Small intestine (tissue), 7 donors: ENCODE measurements around the gene CLDN5. TPM values are rescaled to one million over a fixed set of nuclear protein-coding genes. Genes with fewer than 3 reads are reported as not detected.
"Not testable (repeated sequence)": the region's sequence is repeated elsewhere in the genome, so short reads cannot be mapped to it uniquely, and the experiment has no call there.

ENCODE experiments used
- DNase-seq, 2 donors: peaks; one replicate each; pipeline versions ENCODE4 v3.0.0 to v3.0.0-alpha.2; 2013
- FAIRE-seq: peaks from 2 replicates; lab custom pipeline; 2012; peaks lifted over from hg19 to GRCh38; lab: Jason Lieb, UNC
- H3K27ac ChIP-seq, 3 donors: one replicate each; pipeline ENCODE4 v1.5.1; 2013; ENCODE audit warnings: low read length in 2 of 3, mild to moderate bottlenecking in 2 of 3, control low read depth in 1 of 3, inconsistent platforms in 1 of 3, low read depth in 1 of 3, moderate library complexity in 1 of 3
- H3K27me3 ChIP-seq, 3 donors: one replicate each; pipeline ENCODE4 v1.6.1; 2013; ENCODE audit warnings: low read length in 3 of 3, inconsistent platforms in 1 of 3; ENCODE audit not compliant: control insufficient read depth in 3 of 3, insufficient read depth in 3 of 3
- H3K36me3 ChIP-seq, 3 donors: one replicate each; pipeline ENCODE4 v1.6.1; 2013; ENCODE audit warnings: low read length in 3 of 3, inconsistent platforms in 1 of 3, low read depth in 1 of 3, mild to moderate bottlenecking in 1 of 3, moderate library complexity in 1 of 3; ENCODE audit not compliant: control insufficient read depth in 3 of 3, insufficient read depth in 2 of 3
- H3K4me1 ChIP-seq, 3 donors: one replicate each; pipeline ENCODE4 v1.6.1; 2013; ENCODE audit warnings: low read length in 2 of 3, inconsistent platforms in 1 of 3, low read depth in 1 of 3, mild to moderate bottlenecking in 1 of 3, moderate library complexity in 1 of 3; ENCODE audit not compliant: control insufficient read depth in 3 of 3, insufficient read depth in 2 of 3
- H3K4me3 ChIP-seq, 3 donors: one replicate each; pipeline ENCODE4 v1.5.1; 2013; ENCODE audit warnings: low read length in 3 of 3, control low read depth in 1 of 3, inconsistent platforms in 1 of 3, low read depth in 1 of 3, mild to moderate bottlenecking in 1 of 3, moderate library complexity in 1 of 3
- H3K9me3 ChIP-seq, 2 donors: one replicate each; pipeline ENCODE4 v1.6.1; 2013; ENCODE audit warnings: low read depth in 1 of 2, low read length in 1 of 2; ENCODE audit not compliant: control insufficient read depth in 2 of 2, insufficient read depth in 1 of 2
- WGBS, 3 donors: extraction: QIAGEN DNeasy Blood & Tissue Kit; methylation state at CpG; one replicate each; pipeline ENCODE4 v1.1.7; 2013; 5-methylcytosine and 5-hydroxymethylcytosine counted together
- polyA plus RNA-seq, 4 donors: library from polyadenylated mRNA; stranded (reverse) in 3 of 4; unstranded in 1 of 4; fragments of 200-250 nt in 3 of 4; fragments of 120-200 nt in 1 of 4; gene quantifications; one replicate each; pipeline versions ENCODE4 v1.2.1 to v1.2.3, GENCODE V29; 2013
- donor health status: healthy with polysubstance abuse.
- donor health status: control.
- donor health status: control.
- donor health status: Bipolar disorder and iron deficiency.
- donor health status: healthy.

CLDN5 gene
- polyA plus RNA-seq, 4 donors: 3.1 to 184 (median 10.4) TPM

DNA sequence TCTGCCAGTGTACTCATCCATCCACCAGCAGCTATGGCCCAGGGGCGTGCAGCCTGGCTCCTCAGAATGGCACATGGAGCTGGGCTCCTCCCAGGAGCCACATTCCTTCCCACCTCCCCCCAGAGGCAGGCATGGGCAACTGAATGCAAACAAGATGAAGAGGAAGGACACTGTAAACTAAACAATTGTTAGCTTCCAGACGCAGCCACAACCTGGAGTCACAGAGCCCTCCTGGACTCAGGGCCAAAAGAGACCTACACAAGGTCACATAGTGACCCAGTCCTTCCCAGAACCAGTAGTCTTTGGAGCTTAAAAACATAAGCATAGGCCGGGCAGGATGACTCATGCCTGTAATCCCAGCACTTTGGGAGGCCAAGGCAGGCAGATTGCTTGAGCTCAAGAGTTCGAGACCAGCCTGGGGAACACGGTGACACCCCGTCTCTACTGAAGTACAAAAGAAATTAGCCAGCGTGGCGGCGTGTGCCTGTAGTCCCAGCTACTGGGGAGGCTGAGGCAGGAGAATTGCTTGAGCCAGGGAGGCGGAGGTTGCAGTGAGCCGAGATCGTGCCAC, 30.7 kb upstream of the CLDN5 start:
- FAIRE-seq (no peak), DNase-seq (no peak)
- Histone ChIP-seq H3K36me3 (no peaks in the 10 kb centered on the region), H3K4me3 (no peak overlapping the region), H3K27ac (no peak overlapping the region), H3K9me3 (peaks cover 0 to 5% of the 10 kb centered on the region in 2 donors), H3K4me1 (no peaks in the 10 kb centered on the region), H3K27me3 (peaks cover 0 to 4% (median 0%) of the 10 kb centered on the region in 3 donors)
- 68 to 76% (median 75%) methylated on average over 12 of the region's 12 CpGs for WGBS, 3 donors

DNA sequence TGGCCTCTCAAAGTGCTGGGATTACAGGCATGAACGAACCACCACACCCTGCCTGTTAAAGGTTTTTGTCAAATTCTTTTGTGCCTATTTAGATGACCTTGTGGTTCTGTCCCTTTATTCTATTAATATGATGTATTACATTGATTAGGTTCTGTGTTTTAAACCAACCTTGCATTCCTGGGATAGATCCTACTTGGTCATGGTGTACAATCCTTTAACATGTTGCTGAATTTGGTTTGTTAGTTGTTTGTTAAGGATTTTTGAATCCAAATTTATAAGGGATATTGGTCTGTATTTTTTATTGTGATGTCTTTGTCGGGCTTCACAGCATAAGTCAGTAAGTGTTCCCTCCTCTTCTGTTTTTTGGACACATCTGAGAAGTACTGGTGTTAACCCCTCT, 29.0 kb upstream of the CLDN5 start:
- no peaks in the 10 kb centered on the region for H3K4me1 ChIP-seq
- 69 to 87% (median 85%) methylated on average over 2 of the region's 2 CpGs for WGBS, 3 donors
- H3K4me3 ChIP-seq: no peak overlapping the region
- FAIRE-seq (no peak), DNase-seq (no peak)
- peaks cover 0 to 5% of the 10 kb centered on the region in 2 donors for H3K9me3 ChIP-seq
- no peaks in the 10 kb centered on the region for H3K36me3 ChIP-seq
- no peak overlapping the region for H3K27ac ChIP-seq
- H3K27me3 ChIP-seq: peaks cover 0 to 4% (median 0%) of the 10 kb centered on the region in 3 donors

DNA sequence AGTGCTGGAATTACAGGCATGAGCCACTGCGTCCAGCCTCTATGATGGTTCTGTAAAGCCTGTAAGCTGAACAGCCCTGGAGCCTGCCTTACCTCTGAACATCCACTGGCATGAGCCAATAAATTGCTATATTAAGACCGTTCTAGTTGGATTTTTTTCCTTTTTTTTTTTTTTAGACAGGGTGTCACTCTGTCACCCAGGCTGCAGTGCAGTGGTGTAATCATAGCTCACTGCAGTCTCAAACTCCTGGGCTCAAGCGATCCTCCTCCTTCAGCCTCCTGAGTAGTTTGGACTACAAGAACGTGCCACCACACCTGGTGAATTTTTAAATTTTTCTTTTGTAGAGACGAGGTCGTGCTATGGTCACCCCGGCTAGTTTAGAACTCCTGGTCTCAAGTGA, 26.2 kb upstream of the CLDN5 start:
- peaks cover 0 to 5% of the 10 kb centered on the region in 2 donors for H3K9me3 ChIP-seq
- WGBS, 3 donors: 71 to 86% (median 80%) methylated on average over 7 of the region's 7 CpGs
- no peak overlapping the region for H3K27ac ChIP-seq
- H3K4me3 ChIP-seq: no peak overlapping the region
- H3K4me1 ChIP-seq: no peaks in the 10 kb centered on the region
- H3K36me3 ChIP-seq: no peaks in the 10 kb centered on the region
- FAIRE-seq: no peak
- no peak for DNase-seq
- peaks cover 0 to 4% (median 0%) of the 10 kb centered on the region in 3 donors for H3K27me3 ChIP-seq

DNA sequence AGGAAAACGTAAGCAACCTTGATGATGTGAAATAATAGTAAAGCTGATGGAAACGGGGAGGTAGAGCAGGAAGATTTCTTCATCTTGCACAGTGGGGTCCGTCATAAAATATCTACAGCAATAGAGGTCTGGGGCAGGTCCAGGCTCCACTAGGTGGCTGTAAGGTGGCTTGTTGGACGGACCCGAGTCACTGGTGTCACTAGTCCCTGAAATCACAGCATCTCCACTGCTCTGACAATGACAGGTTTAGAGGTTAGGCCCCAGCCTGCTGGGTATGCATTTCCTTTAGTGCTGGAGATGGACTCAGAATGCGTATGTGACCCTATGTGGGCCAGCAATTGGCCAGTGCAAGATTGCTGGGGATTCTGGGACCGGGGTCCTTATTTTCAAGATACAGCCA, 25.2 kb upstream of the CLDN5 start:
- no peaks in the 10 kb centered on the region for H3K36me3 ChIP-seq

DNA sequence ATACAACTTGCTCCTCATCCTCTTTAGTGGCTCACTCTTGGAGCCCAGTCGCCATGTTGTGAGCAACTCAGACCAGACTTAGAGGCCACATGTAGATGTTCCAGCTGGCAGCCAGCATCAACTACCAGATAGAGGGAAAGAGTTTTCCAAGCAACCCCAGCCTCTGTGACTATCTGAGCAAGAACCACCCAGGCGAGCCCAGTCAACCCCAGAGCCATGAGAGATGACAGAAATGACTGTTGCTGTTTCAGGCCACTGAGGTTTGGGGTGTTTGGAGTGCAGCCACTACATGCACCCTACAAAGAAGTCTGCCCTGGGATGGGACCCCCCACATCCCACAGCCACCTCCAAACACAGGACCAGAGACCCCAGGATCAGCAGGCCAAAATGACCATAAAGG, 24.8 kb upstream of the CLDN5 start:
- DNase-seq (no peak), FAIRE-seq (no peak)
- no peak overlapping the region for H3K4me3 ChIP-seq
- H3K27me3 ChIP-seq: peaks cover 0 to 4% (median 0%) of the 10 kb centered on the region in 3 donors
- peaks cover 0 to 5% of the 10 kb centered on the region in 2 donors for H3K9me3 ChIP-seq
- H3K36me3 ChIP-seq: no peaks in the 10 kb centered on the region
- H3K4me1 ChIP-seq: no peaks in the 10 kb centered on the region
- H3K27ac ChIP-seq: no peak overlapping the region
- 73 to 90% (median 76%) methylated on average over 2 of the region's 2 CpGs for WGBS, 3 donors

More for the DNA sequence above, 25.2 kb upstream of the CLDN5 start:
- no peak for DNase-seq
- FAIRE-seq: no peak
- WGBS, 3 donors: 75 to 84% (median 82%) methylated on average over 7 of the region's 7 CpGs
- Histone ChIP-seq H3K4me3 (no peak overlapping the region), H3K27ac (no peak overlapping the region), H3K4me1 (no peaks in the 10 kb centered on the region), H3K27me3 (peaks cover 0 to 4% (median 0%) of the 10 kb centered on the region in 3 donors), H3K9me3 (peaks cover 0 to 5% of the 10 kb centered on the region in 2 donors)

DNA sequence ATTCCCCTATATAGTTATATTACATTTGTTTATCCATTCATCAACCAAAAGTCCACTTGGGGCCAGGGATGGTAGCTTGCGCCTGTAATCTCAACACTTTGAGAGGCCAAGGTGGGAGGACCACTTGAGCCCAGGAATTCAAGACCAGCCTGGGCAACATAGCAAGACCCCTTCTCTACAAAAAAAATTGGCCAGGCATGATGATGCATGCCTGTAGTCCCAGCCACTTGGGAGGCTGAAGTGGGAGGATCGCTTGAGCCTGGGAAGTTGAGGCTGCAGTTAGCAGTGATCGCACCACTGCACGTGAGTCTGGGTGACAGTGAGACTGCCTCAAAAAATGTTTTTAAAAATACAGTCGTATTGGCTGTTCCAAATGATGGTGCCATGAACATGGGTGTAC, 24.2 kb upstream of the CLDN5 start:
- FAIRE-seq: not testable (repeated sequence)

DNA sequence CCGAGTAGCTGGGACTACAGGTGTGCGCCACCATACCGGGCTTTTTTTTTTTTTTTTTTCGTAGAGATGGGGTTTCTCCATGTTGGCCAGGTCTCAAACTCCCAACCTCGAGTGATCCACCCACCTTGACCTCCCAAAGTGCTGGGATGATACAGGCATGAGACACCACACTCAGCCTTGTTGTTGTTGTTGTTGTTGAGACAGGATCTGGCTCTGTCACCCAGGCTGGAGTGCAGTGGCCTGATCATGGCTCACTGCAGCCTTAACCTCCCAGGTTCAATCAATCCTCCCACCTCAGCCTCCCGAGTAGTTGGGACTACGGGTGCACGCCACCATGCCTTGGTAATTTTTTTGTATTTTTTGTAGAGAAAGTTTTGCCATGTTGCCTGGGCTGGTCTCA, 23.4 kb upstream of the CLDN5 start:
- no peak overlapping the region for H3K4me3 ChIP-seq
- 90 to 94% (median 93%) methylated on average over 7 to 8 of the region's 8 CpGs for WGBS, 3 donors
- H3K27me3 ChIP-seq: peaks cover 0 to 3% (median 0%) of the 10 kb centered on the region in 3 donors
- no peaks in the 10 kb centered on the region for H3K36me3 ChIP-seq
- DNase-seq (no peak), FAIRE-seq (no peak)
- H3K27ac ChIP-seq: no peak overlapping the region
- no peaks in the 10 kb centered on the region for H3K4me1 ChIP-seq
- peaks cover 0 to under 1% of the 10 kb centered on the region in 2 donors for H3K9me3 ChIP-seq

More for the DNA sequence above, 24.2 kb upstream of the CLDN5 start:
- H3K4me1 ChIP-seq, DNase-seq, H3K27ac ChIP-seq, H3K9me3 ChIP-seq, H3K4me3 ChIP-seq, H3K27me3 ChIP-seq, H3K36me3 ChIP-seq: not testable (repeated sequence)
- WGBS, 3 donors: 92 to 93% (median 93%) methylated on average over 5 of the region's 5 CpGs

DNA sequence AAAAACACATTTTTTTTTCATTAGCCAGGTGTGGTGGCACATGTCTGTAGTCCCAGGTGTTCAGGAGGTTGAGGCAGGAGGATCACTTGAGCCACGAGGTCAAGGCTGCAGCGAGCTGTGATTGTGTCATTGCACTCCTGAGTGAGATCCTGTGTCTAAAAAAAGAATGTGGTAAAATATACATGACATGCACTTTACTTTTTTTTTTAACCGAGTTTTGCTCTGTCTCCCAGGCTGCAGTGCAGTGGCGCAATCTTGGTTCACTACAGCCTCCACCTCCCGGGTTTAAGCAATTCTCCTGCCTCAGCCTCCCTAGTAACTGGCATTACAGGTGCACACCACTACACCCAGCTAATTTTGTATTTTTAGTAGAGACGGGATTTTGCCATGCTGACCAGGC, 22.5 kb upstream of the CLDN5 start:
- DNase-seq (no peak), FAIRE-seq (no peak)
- no peaks in the 10 kb centered on the region for H3K36me3 ChIP-seq
- H3K4me3 ChIP-seq: no peak overlapping the region
- no peak overlapping the region for H3K27ac ChIP-seq
- peaks cover 0 to 2% (median 0%) of the 10 kb centered on the region in 3 donors for H3K27me3 ChIP-seq
- WGBS, 3 donors: 69 to 77% (median 73%) methylated on average over 6 of the region's 6 CpGs
- no peaks in the 10 kb centered on the region for H3K4me1 ChIP-seq
- no peaks in the 10 kb centered on the region for H3K9me3 ChIP-seq

DNA sequence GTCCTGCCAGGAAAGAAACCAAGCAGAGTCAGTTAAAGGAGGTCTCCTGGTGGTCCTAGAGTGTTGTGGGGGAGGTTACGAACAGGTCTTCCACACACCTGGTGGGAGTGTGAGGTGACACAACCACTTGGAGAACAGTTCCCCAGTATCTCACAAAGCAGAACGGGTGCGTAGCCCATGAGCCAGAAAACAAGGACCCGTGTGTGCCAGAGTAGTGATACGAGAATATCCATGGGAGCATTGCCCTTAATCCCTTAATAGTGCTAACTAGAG, 21.7 kb upstream of the CLDN5 start:
- 87 to 89% (median 88%) methylated on average over 5 of the region's 5 CpGs for WGBS, 3 donors
- H3K4me3 ChIP-seq: no peak overlapping the region
- peaks cover 0 to under 1% (median 0%) of the 10 kb centered on the region in 3 donors for H3K27me3 ChIP-seq
- DNase-seq (no peak), FAIRE-seq (no peak)
- no peaks in the 10 kb centered on the region for H3K36me3 ChIP-seq
- no peak overlapping the region for H3K27ac ChIP-seq
- no peaks in the 10 kb centered on the region for H3K4me1 ChIP-seq
- no peaks in the 10 kb centered on the region for H3K9me3 ChIP-seq
